Cardiac muscle cell (in vitro differentiated cells and primary cell): ENCODE measurements around the gene CTRL. TPM values are rescaled to one million over a fixed set of nuclear protein-coding genes. Genes with fewer than 3 reads are reported as not detected.

Source experiments
- DNase-seq, 2 donors: peaks; one replicate each; pipeline versions ENCODE4 v3.0.0 to v3.0.0-alpha.2; 2010 to 2017; ENCODE audit warnings: low read depth in 1 of 2, low spot score in 1 of 2
- H3K27ac ChIP-seq: fragments of 200-600 bp; sonication (generic); 2 replicates; pipeline ENCODE4 v1.5.1; 2016
- H3K27me3 ChIP-seq: fragments of 200-600 bp; sonication (generic); 2 replicates; pipeline ENCODE4 v1.6.0; 2016; ENCODE audit warnings: control low read depth
- H3K36me3 ChIP-seq: fragments of 200-600 bp; sonication (generic); 2 replicates; pipeline ENCODE4 v1.5.1; 2016; ENCODE audit warnings: control low read depth
- H3K4me1 ChIP-seq: fragments of 200-600 bp; sonication (generic); 2 replicates; pipeline ENCODE4 v1.8.1; 2017; ENCODE audit warnings: low read depth, mild to moderate bottlenecking, mixed run types
- H3K4me3 ChIP-seq: fragments of 200-600 bp; sonication (generic); 2 replicates; pipeline ENCODE4 v1.5.1; 2016; ENCODE audit warnings: mild to moderate bottlenecking
- H3K9me3 ChIP-seq: fragments of 200-600 bp; sonication (generic); 2 replicates; pipeline ENCODE4 v1.5.1; 2017; ENCODE audit warnings: low read depth, mild to moderate bottlenecking, control low read depth
- polyA plus RNA-seq: library from polyadenylated mRNA; unstranded; fragments of >200 nt; fragmentation: Nextera tagmentation; extraction: Ambion mirVana; gene quantifications from 2 replicates; pipeline ENCODE4 v1.2.1, GENCODE V29; 2016
- total RNA-seq: library from RNA; depleted of rRNA; stranded (reverse); fragments of >200 nt; gene quantifications from 2 replicates; pipeline ENCODE4 v1.2.3, GENCODE V29; 2016
- TF ChIP-seq, protein P1 (sequence below): IDR thresholded peaks from 2 replicates; pipeline ENCODE4 v1.5.1; 2012; ENCODE audit warnings: low read depth, mild to moderate bottlenecking, low read length

The CTRL gene
- total and polyA plus RNA-seq, 2 experiments from 2014 or later = 2.7 to 14.8 TPM

DNA sequence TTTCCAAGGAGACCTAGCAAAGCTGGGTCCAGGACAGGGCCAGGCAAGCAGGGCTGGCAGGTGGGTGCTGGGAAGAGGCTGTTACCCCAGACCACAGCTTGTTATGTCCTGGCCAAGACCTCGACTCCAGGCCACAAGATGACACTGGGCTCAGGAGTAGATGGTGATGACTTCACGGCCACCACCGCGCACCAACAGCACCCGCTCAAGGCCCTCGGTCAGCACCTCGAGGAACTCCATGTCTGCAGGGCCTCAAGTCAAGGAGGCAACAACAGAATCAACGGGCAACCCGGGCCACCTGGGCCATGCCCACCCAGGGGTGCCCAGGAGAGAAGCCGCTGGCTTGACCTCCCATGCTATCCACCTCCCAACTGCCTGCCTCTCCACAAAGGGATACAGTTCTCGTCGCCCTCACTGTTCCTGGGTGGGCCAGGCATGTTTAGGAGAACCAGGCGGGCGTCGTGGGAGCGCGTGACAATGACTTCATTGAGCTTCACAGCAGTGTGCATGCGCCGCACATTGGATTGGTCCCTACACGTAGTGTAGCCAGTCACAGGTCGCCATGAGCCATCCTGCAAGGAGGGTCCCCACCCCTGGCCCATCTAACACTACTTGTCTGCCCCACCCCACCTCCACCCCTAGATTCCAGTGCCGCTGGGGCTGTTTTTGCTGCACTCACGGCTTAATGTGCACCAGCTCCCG lies 13.2 kb upstream of the CTRL start:
- DNase-seq = no peak
- Histone ChIP-seq H3K4me3 (no peak overlapping the region), H3K4me1 (no peaks in the 10 kb centered on the region), H3K27me3 (no peaks in the 10 kb centered on the region), H3K36me3 (peaks cover 30% of the 10 kb centered on the region), H3K9me3 (no peaks in the 10 kb centered on the region), H3K27ac (no peak overlapping the region)
- TF ChIP-seq, protein P1, sequence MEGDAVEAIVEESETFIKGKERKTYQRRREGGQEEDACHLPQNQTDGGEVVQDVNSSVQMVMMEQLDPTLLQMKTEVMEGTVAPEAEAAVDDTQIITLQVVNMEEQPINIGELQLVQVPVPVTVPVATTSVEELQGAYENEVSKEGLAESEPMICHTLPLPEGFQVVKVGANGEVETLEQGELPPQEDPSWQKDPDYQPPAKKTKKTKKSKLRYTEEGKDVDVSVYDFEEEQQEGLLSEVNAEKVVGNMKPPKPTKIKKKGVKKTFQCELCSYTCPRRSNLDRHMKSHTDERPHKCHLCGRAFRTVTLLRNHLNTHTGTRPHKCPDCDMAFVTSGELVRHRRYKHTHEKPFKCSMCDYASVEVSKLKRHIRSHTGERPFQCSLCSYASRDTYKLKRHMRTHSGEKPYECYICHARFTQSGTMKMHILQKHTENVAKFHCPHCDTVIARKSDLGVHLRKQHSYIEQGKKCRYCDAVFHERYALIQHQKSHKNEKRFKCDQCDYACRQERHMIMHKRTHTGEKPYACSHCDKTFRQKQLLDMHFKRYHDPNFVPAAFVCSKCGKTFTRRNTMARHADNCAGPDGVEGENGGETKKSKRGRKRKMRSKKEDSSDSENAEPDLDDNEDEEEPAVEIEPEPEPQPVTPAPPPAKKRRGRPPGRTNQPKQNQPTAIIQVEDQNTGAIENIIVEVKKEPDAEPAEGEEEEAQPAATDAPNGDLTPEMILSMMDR = no peak

DNA sequence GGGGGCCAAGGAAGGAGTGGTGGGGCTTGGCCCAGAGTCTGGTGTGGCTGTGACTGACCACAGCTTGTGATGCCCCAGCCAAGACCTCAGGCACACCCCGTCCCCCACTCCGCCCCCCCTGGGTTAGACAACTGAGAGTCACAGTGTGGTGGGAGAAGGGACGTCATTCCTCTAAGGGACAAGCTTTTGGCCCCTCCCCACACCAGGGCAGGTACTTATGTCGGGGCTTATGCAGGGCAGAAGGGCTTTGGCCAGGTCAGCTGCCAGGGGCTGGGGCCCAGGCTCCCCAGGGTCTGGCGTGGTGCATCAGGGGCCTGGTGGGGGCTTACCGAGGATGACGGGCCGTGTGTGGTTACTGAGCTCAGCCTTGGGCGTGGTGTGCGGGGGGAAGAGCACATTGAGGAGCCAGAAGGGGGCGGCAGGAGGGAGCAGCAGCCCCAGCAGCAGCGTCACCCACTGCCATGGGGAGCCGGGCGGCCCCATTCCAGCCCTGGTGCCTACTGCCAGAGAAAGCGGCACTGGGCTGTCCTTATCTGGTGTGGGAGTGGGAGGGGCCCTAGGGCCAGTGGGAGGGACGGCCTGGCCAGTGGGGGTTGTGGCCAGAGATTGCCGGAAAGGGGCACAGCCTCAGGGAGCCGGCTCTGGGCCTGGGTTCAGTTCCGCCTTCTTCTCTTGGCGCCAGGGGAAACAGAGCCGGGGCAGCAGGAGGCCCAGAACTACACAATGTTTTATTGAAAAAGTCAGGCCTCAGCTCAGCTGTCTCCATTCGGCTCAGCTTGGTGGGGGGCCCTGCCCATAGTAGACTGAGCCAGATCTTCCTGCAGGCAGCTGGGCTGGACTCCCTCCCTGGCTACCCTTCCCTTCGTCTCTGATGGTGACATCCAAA lies 12.2 kb upstream of the CTRL start, which contains the start of gene LCAT:
TSS of gene LCAT (minus strand) at position 502 of the 886 bp plus-strand sequence. CDS start at position 483, 19 bp downstream.
- Histone ChIP-seq H3K4me1 (no peaks in the 10 kb centered on the region), H3K4me3 (no peak within 1 kb of the TSS), H3K9me3 (no peaks in the 10 kb centered on the region), H3K27ac (no peak within 1 kb of the TSS), H3K27me3 (no peaks in the 10 kb centered on the region), H3K36me3 (peaks cover 30% of the 10 kb centered on the region)
- peak in 1 of 2 donors; percentile 67 for DNase-seq
- TF ChIP-seq, protein P1 = no peak

DNA sequence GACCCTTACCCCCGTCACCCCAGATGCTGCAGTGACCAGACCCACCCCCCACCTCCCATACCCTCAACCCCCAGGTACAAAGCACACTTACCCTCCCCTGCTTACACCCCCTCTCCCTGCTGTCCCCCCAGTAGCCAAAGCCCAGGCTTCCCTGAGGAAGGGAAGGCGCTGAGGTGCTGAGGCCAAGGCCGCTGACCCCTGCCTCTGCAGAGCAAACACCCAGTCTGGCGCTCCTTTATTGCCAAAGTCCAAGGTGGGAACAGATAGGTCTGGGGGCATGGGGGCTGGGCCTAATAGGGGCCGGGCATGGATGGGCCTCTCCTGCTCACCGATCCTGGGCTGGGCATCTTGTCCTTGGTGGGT lies 11.6 kb upstream of the CTRL start:
- Histone ChIP-seq H3K27me3 (no peaks in the 10 kb centered on the region), H3K4me3 (no peak overlapping the region), H3K9me3 (no peaks in the 10 kb centered on the region), H3K27ac (no peak overlapping the region), H3K4me1 (no peaks in the 10 kb centered on the region), H3K36me3 (peaks cover 26% of the 10 kb centered on the region)
- TF ChIP-seq, protein P1 = no peak
- DNase-seq = no peak

DNA sequence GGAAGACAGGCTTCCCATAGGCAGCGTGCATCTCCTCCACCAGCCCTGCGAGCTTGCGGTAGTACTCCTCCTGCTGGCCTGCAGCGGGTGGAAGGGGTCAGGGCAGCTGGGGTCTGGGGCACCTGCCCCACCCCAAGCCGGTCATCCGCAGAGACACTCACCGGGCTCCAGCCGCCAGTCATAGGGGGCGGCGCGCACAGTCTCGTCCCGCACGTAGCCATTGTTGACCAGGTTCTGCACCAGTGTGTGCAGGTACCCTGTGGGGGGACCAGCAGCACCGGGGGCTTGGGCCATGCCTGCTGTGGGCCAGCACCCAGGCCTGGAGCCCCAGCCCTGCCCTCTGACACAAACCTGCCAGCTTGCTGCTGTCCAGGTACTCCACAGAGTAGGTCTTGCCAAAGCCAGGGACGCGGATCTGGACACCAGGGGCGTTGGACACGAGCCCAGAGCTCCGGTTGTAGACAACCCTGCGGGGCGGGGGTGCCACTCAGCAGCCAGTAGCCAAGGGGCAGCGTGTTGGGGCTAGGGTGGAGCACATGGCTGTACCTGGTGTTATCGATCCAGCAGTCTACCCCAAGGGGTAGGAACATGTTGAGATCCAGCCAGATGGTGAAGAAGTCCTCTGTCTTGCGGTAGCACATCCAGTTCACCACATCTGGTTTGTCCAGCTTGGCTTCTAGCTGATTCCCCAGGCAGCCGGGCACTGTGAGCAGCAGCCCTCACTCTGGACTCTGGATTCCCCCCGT lies 11.0 kb upstream of the CTRL start:
- no peaks in the 10 kb centered on the region for H3K9me3 ChIP-seq
- no peaks in the 10 kb centered on the region for H3K4me1 ChIP-seq
- peaks cover 26% of the 10 kb centered on the region for H3K36me3 ChIP-seq
- no peak overlapping the region for H3K27ac ChIP-seq
- no peak for DNase-seq
- no peak overlapping the region for H3K4me3 ChIP-seq
- H3K27me3 ChIP-seq = no peaks in the 10 kb centered on the region
- TF ChIP-seq, protein P1 = no peak

DNA sequence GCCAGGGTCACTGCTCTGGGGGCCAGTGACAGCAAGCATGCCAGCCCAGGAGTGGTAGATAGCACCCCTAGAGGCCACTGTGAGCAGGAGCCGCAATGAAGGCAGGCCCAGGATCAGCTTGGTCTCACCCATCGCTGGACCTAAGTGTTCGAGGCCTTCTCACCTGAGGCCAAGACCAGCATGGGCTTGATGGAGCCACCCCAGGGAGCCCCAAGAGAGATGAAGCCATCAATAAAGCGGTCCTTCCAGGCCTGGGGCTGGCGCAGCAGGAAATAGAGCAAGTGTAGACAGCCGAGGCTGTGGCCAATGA lies 10.5 kb upstream of the CTRL start:
- peak; percentile 40 to 68 for DNase-seq
- Histone ChIP-seq H3K27me3 (no peaks in the 10 kb centered on the region), H3K4me3 (no peak overlapping the region), H3K27ac (no peak overlapping the region), H3K4me1 (no peaks in the 10 kb centered on the region), H3K9me3 (no peaks in the 10 kb centered on the region), H3K36me3 (peaks cover 21% of the 10 kb centered on the region)
- TF ChIP-seq, protein P1 = peak; percentile 72
